HG03460 (cell line): ENCODE results near the gene CHST7.
"Not testable (repeated sequence)": the region's sequence is repeated elsewhere in the genome, so short reads cannot be mapped to it uniquely, and the experiment has no call there.

ENCODE experiments used
- ATAC-seq: cut with Tn5 transposase; IDR thresholded peaks from one replicate; pipeline ENCODE4 v1.9.1; 2021; ENCODE audit not compliant: unreplicated experiment

CHST7 gene, protein sequence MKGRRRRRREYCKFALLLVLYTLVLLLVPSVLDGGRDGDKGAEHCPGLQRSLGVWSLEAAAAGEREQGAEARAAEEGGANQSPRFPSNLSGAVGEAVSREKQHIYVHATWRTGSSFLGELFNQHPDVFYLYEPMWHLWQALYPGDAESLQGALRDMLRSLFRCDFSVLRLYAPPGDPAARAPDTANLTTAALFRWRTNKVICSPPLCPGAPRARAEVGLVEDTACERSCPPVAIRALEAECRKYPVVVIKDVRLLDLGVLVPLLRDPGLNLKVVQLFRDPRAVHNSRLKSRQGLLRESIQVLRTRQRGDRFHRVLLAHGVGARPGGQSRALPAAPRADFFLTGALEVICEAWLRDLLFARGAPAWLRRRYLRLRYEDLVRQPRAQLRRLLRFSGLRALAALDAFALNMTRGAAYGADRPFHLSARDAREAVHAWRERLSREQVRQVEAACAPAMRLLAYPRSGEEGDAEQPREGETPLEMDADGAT

DNA sequence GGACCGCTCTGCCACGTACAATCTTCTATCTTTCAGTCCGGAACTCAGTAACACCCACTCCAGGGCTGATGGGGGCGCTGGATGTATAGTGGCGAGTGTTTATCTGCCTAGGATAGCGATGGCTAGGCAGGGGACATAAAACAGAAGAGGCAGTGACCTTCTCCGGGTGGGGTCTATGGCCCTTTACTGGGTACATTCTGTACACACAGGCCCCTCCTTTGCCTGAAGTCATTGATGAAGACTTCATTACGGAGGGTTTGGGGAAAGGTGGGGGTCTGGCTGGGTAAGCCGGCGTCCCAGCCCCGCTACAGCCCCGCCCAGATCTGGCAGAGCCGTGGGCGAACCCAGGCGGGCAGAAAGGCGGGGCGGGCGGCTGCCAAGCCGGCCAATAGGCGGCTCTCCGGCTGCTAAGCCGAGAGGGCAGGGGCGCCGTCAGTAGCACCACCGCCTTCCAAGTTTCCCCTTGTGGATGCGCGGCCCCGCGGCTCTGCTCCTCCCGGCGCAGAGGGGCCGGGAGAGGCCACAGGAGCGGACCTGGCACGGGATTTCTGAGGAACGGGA, at the start of gene CHST7:
Gene CHST7 (plus strand): TSS at position 435 of the 561 bp plus-strand sequence. CDS start 167 bp downstream, outside the sequence.
- ATAC-seq: peak; percentile 38

DNA sequence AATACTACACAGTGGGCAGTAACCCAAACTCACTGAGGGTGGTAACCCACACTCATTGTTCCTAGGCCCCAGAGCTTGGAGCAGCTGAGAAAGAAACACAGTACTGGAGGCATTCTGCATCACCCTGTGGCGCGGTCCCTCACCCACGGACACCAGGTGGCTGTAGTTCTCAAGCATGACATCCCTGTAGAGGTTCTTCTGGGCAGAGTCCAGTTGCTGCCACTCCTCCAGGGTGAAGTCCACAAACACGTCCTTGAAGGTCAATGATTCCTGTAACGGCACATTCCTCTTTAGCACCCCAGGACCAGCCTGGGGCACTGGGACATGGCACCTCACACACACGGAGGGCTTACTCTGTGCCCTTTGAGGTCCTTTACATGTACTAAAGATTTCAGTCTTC, 44.9 kb upstream of the CHST7 start:
- ATAC-seq: not testable (repeated sequence)

DNA sequence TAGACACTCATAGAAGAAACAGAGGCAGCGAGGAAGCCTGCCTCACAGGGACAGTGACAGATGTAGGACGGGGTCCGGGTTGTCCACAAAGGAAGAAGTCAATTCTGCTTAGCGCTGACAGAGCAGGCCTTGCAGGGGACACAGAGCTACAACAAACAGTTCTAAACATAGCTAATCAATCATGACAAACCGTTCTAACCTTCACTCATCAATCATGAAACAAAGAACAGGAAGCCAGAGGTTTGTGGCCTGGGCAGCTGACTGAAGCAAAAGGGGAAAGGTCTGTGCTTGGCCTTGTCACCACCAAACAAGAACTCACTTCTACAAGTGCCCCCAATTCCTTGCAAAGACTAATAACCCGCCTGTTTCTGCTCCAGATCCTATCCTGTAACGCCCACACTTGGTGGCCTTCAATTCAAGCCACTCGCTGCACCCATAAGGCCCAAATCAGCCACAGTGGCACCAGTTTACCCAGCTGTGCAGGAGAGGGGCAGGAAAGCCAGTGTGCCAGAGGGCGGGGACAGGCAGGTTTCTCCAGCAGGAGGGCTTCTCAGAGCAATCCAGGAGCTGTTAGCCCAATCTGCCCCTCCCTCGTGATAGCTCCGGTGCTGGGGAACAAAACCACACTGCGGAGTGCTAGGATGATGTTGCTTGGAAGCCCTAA, 43.7 kb upstream of the CHST7 start:
- not testable (repeated sequence) for ATAC-seq

DNA sequence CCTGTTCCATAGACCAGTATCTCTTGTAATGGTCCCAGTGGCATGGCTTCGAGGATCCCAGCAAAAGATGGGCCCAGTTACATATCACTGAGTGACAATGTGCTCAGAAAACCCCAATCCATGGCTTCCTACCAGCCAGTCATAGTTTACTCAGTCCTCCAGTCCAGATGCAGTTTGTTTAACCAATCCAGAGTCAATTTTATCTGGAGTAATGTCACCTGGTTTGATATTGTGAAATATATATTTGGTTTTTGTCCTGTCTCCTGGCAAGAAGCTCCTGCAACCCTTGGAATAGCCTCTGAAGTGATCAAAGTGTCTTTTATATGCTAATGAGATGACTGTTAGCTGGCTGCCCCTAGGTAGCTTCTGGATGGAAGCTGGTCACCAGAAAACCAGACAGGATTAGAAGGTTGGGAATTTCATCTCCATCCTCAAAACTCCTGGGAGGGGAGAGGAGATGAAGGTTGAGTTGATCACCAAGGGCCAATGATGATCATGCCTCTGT, 43.1 kb upstream of the CHST7 start:
- not testable (repeated sequence) for ATAC-seq

DNA sequence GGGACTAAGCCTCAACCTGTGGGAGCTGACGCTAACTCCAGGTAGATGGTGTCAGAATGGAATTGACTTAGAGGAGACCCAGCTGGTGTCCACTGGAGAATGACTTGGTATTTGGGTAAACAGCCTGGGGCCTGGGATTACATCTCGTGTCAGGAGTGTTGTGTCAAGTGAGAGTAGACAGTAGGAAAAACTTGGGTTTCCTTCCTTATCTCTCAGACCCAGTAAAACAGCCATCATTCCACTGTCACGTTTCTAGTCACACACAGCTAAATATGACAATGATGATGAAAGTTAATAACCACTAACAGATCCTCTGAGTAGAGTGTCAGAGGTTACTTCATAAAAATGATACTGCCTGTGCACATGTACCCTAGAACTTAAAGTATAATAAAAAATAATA, 42.1 kb upstream of the CHST7 start:
- ATAC-seq: no peak

DNA sequence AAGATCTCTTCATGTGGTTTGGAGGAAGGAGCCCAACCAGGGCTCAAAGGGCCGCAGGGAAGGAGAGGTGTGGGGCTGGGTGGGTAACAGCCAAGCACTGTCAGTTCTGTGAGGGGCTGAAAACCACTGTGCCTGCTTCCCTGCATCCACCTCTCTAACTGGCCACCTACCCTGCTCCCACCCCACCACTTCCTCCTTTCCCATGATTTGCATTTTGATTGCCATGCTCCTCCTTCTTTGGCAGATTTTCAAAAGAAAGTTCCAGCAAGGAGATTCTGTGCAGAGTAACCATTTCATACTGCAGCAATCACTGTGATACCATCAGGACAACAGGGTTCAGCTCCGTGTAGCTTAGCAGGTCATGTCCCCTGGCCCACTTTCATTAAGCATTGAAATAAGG, 30.1 kb upstream of the CHST7 start:
- ATAC-seq: no peak

DNA sequence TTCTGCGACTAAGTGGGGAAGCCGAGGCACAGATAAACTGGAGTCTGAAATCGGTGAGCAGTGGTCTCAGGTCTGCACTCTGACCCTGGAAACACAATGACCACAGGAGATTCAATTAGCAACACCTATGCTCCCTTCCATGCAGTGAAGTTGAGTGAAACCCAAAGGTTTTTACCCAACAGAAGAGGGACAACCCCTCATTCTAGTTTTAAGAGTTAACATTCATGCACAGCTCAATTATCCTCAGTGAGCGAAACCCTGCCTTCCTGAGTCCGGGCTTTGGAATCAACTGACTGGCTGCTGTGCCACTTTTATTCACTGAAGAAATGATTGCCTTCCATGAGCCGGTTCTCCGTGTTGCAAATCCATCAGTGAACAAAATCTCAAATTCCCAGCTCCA, 29.0 kb upstream of the CHST7 start:
- ATAC-seq: not testable (repeated sequence)

DNA sequence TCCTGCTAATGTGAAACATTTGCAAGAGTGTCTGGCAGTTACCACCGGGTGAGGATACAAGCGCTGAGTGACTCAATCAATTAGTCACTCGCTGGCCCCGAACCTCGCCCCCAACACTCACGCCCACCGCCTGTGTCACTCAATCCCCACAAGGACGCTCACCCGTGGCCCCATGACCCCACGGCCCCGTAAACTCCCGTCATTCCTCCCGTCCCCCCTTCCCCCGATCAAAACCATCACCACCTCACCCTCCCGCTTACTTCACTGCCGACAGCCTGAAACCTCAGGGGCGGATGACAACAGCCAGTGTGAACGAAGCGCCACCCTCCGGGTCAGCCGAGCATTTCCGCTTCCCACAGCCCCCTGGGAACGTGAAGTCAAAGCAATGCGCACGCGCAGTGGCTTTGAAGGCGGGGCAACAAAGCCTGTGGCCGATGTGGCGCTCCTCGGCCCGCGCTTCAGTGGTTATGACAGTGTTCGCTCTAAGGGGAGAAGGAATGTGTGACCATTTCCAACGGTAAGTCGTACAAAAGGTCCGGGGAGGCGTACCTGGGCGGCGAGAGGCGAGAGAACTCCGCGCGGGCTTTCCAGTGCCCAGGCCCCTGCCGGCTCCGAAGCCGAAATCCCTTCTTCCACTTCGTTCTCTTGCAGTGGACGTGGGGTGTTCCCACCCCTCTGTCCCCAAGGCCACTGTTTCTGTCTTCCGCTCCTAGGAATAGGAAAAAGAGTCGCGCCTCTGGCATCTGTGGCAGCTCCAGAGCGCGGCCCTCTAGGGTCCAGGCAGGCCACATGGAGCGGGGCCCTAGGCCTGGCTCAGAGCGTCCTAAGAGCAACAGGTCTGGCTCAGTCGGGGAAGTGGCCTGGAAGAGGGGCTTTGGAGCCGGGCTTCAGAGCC, 28.2 kb upstream of the CHST7 start, which contains the start of gene ZNF674:
Gene ZNF674 (minus strand): TSS at position 311 of the 895 bp plus-strand sequence. CDS start 3,334 bp downstream, outside the sequence.
- ATAC-seq: peak; percentile 86

DNA sequence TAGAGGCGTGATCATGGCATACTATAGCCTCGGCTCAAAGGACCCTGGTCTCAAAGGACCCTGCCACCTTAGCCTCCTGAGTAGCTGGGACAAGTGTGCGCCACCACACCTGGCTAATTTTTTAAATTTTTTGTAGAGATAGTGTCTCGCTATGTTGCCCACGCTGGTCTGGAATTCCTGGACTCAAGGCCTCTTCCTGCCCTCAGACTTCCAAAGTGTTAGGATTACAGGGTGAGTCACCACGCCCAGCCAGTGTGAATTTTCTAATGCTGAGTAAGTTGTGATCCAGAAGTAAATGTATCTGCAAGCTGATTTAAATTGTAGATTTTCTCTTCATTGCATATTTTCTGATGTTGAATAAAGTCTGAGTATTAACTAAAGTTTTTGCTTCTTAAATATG, 25.7 kb upstream of the CHST7 start:
- ATAC-seq: no peak

DNA sequence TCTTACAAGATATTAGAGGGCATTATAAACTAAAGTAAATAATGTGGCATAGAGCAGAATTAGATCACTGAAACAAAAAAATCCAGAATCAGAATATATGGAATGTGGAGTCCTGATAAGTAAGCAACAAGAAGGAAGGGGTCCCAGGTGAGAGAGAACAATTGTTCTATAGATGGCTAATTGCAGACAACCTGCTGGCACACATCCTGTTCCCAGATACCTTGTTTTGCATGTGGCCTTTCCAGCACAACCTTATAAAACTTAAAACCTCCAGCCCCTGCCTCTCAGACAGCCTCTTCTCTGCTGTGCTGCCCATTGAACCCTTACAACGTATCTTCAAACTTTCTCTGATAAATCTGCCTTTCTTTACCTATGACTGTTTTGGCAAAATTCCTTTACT, 23.7 kb upstream of the CHST7 start:
- no peak for ATAC-seq

DNA sequence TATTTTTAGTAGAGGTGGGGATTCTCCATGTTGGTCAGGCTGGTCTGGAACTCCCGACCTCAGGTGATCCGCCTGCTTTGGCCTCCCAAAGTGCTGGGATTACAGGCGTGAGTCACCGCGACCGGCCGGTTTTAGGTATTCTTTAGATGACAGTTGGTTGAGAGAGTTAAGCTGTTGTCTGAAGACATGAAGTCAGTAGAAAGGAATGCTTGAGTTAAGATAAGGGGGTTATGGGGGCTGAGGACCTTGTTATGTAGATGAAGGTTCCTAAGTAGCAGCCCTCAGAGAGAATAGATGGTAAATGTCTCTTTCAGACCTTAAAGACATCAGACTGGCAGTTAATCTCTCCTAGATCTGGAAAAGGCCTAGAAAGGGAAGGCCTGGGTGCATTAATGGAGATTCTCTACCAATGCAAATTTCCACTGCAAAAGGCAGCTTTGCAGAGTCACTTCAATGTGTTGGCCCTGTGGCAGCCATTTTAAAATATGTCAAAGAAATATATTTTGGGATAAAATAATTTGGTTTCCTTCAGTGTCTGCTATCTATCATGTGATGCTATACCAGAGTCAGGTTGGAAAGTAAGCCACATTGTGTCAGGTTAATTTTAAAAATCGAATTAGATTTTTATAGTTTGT, 22.0 kb upstream of the CHST7 start:
- no peak for ATAC-seq

DNA sequence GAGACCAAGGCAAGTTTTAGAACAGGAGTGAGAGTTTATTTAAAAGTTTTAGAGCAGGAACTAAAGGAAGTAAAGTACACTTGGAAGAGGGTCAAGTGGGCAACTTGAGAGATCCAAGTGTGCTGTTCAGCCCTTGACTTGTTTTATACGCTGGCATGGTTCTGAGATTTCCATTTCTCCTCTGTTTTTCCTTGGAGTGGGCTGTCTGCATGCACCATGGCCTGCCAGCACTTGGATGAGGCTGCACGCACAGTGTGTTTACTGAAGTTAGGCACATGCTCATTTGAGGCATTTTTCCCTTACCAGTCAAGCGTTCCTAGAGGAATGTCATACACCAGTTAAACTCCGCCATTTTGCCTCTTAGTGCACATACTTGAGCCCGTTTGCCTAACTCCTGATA, 19.6 kb upstream of the CHST7 start:
- no peak for ATAC-seq

DNA sequence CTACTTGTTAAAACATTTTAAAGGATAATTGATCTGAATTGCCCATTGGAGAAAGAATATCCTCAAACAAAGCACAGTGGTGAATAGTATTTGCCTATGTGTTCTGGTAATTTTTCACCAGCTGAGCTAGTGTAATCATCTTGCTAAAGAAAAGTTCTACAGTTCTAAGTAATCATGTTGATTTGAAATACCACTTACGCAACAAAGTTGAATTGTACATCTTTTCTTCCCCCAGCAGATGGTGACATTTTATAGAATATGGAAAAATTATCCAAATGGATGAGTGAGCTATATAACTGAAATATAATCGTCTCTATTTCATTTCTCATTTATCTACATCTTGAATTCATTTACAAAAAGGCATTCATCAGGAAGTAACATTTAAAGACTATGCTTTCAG, 18.6 kb upstream of the CHST7 start:
- no peak for ATAC-seq

DNA sequence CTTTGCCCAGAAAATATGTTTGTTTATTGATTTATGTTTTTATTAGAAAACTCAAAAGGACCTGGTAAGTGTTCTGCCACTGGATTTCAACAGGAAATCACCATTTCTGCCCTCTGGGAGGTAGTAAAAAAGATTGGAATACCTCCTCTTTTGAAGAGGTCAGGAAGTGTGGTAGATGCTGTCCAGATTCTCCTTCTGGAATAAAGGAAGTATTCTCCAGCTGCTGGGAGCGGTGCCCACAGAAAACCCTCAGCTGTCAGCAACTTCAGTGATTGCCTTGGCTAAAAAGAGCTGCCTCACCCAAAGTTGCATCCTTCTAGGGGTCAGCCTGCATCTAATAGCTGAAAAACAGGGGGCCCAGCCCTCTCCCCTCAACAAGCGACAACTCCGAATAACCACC, 14.5 kb upstream of the CHST7 start:
- no peak for ATAC-seq

DNA sequence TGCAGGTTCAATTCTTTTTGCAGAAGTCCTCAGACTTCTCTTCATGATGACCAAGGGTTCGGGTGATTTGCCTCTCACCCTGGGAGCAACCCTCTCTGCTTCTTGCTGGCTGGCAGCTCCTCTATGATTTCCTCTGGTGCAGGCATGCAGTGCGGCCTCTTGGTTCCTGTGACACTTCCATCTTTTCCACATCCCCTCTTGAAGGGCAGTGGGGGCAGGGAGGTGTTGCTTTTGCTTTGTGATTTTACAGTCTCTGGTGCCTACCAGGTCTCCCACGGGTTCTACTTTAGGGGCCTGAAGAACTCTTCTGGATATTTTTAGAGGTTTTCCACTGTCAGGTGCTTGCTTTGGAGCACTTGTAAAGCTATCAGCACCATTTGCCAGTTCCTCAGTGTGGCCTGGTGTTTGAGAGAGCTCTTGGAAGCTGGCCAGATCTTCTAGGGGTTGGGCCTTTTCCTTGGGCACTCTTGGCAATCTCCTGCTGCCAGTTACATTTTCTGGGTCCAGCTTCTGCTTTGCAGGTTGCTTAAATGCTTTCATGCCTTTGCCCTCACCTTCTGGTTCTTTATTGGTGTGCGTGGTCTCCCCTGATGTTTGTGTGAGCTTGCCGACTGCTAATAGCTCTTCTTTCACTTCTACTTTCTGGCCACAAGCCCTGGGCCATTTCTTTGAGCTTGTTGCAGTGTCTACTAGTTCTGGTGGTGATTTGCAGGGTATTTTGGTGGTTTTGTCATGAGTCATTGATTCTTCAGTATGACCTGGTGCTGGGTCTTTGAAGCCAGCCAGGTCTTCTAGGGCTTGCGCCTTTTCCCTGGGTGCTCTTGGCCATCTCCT, 11.5 kb upstream of the CHST7 start:
- ATAC-seq: peak; percentile 97

DNA sequence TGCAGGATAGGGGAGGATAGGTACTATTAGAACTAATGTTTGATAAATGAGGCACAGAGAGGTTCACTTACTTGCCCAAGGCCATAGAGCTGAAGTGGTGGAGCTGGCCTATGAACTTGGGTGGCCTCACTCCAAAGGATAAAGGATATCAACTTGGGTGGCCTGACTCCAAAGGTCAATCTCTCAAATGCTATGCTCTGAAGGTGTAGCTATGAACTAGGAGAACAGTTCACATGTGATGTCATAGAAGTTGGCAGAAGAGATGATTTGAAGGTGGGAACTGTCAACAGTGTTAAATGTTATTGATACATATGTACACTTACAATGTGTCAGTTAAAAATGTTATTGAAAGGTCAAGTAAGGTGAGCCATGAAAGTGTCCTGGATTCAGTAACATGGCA, 6.2 kb upstream of the CHST7 start:
- ATAC-seq: no peak

DNA sequence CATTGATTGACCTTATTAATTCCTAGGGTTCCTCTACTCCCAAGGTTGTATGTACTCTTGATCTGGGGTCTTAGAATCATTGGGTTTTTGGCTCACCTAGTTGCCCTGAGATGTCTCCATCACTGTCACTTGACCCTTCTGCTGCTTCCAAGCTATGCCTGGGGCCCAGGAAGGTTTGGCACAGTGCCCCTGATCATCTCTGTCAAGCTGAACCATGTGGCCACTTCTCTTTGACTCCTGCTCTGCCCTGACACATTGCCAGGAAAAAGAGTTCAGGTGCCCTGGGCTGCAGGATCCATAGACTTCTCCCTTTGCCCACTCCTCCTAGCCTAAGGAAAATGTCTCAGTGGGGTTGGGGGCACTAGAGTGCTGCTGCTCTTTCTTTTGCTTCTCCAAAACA, 3.9 kb upstream of the CHST7 start:
- no peak for ATAC-seq

DNA sequence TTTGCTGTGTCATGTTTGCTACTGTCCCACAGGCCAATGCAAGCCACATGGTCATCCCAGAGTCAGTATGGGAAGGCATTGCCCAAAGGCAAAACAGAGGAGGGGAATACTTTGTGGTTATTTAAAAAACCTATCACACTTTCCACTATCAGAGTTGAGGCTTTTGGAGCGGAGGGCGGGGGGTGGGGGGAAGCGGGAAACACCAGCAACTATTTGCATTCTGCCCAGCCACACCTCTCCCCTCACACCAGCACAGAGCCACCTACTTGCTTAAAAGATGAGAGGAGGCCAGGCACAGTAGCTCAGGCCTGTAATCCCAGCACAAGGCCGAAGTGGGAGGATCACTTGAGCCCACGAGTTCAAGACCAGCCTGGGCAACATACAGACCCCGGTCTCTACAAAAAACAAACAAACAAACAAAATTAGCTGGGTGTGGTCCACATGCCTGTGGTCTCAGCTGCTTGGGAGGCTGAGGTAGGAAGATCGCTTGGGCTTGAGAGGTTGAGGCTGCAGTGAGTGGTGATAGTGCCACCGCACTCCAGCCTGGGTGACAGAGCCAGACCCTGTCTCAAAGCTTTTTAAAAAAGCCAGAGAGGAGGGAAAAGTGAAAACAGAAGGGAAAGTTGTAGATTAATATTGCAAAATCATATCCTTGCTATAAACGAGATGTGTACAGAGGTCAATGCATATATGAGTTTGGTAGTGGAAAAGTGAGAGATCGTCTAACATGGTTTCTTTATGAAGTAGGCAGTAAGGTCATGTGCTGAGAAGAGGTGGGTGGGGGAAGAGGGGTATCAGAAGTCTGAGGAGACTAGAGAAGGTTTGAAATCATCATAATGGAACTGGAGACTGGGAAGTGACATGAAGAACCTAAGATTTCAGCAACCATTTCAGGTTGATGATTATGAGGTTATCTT, 1.9 kb upstream of the CHST7 start:
- ATAC-seq: no peak
